Endothelial cell of umbilical vein (primary cell): ENCODE results near the gene PCLO.

Experiments
- FOS ChIP-seq: IDR thresholded peaks from 2 replicates; pipeline ENCODE4 v1.6.1; 2011; ENCODE audit warnings: mild to moderate bottlenecking, low read length, moderate library complexity, borderline replicate concordance; ENCODE audit not compliant: insufficient read depth
- JUN ChIP-seq: IDR thresholded peaks from 2 replicates; pipeline ENCODE4 v1.6.1; 2011; ENCODE audit warnings: borderline replicate concordance, low read depth; ENCODE audit not compliant: insufficient read length, insufficient read depth
- POLR2A ChIP-seq: IDR thresholded peaks from 2 replicates; pipeline ENCODE4 v1.6.1; 2012; ENCODE audit warnings: low read depth, mild to moderate bottlenecking, control low read depth, low read length
- TF ChIP-seq, protein P1 (sequence below), 2 donors: IDR thresholded peaks; 1 replicate in 1 of 2; 2 replicates in 1 of 2; pipeline ENCODE4 v1.5.1; 2011; ENCODE audit warnings: low read length in 2 of 2, mild to moderate bottlenecking in 2 of 2, moderate library complexity in 2 of 2, control low read depth in 1 of 2, inconsistent platforms in 1 of 2, low read depth in 1 of 2; ENCODE audit not compliant: insufficient read depth in 1 of 2; ENCODE audit errors: extremely low read depth in 1 of 2

DNA sequence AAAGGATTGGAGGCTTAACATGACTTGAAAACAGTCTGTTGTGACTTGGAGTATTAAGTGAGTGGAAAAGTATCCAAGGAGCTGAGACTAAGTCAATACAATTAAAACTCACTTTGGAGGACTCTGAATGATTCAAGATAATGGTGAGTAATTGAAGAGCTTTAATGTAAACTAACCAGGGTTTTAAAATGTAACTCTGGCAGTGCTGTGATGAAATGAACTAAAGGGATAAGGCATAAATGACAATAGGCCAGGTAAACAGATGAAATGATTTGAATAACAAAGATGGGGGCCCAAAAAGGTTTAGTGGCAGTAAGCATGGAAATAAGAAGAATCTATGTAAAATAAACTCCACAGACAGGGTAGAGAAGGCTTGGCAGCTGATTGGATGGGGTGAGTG is 402.6 kb downstream of the PCLO start:
- TF ChIP-seq POLR2A (no peak), JUN (no peak), FOS (no peak)
- TF ChIP-seq, protein P1, sequence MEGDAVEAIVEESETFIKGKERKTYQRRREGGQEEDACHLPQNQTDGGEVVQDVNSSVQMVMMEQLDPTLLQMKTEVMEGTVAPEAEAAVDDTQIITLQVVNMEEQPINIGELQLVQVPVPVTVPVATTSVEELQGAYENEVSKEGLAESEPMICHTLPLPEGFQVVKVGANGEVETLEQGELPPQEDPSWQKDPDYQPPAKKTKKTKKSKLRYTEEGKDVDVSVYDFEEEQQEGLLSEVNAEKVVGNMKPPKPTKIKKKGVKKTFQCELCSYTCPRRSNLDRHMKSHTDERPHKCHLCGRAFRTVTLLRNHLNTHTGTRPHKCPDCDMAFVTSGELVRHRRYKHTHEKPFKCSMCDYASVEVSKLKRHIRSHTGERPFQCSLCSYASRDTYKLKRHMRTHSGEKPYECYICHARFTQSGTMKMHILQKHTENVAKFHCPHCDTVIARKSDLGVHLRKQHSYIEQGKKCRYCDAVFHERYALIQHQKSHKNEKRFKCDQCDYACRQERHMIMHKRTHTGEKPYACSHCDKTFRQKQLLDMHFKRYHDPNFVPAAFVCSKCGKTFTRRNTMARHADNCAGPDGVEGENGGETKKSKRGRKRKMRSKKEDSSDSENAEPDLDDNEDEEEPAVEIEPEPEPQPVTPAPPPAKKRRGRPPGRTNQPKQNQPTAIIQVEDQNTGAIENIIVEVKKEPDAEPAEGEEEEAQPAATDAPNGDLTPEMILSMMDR (IDR thresholded peaks at IDR 0.05; ENCODE audit: extremely low read depth in 1 of 2, insufficient read depth in 1 of 2, low read depth in 1 of 2, low read length in 2 of 2): no peak
